ENCODE measurements around the gene PAM16.
"Not testable (repeated sequence)": the region's sequence is repeated elsewhere in the genome, so short reads cannot be mapped to it uniquely, and the experiment has no call there.

Gene PAM16

GRCh38 chr16:4350787-4351659 lies at the start of gene PAM16:
PAM16 (minus strand) TSS chr16:4351321; CDS start chr16:4351234, 87 bp downstream.
- Histone ChIP-seq H3K36me3 (ENCODE audit: control insufficient read depth, insufficient read depth, low read length) (peaks cover 22% of the 10 kb centered on the region), H3K4me1 (ENCODE audit: control insufficient read depth, insufficient read depth, low read length) (no peaks in the 10 kb centered on the region)

DNA sequence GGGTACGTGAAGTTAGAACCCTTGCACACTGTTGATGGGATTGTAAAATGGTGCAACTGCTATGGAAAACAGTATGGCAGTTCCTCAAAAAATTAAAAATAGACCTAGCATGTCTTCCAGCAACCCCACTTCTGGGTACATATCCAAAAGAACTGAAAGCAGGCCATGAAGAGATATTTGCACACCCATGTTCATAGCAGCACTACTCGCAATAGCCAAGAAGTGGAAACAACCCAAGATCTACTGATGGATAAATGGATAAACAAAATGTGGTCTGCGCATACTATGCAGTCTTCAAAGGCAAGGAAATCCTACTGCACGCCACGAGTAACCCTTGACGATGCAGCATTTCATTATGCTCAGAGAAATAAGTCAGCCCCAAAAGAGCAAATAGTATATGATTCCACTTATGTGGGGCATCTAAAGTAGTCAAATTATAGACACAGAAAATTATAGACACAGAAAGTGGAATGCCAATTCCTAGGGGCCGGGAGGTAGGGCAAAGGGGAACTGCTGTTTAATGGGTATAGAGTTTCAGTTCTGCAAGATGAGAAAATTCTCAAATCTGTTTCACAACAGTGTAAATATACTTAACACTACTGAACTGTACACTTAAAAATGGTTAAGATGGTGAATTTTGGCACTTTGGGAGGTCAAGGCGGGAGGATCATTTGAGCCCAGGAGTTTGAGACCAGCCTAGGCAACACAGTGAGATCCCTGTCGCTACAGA lies 48.0 kb upstream of the PAM16 start:
- Histone ChIP-seq H3K27ac (ENCODE audit: low read depth, low read length) (no peak overlapping the region), H3K27me3 (ENCODE audit: control insufficient read depth, insufficient read depth, low read length) (no peaks in the 10 kb centered on the region), H3K4me1 (ENCODE audit: control insufficient read depth, insufficient read depth, low read length) (no peaks in the 10 kb centered on the region), H3K4me3 (ENCODE audit: low read depth, low read length) (no peak overlapping the region), H3K36me3 (ENCODE audit: control insufficient read depth, insufficient read depth, low read length) (peaks cover 2% of the 10 kb centered on the region; the same call in 1 of the 2 replicates), H3K9me3 (ENCODE audit: control insufficient read depth, insufficient read depth, low read length) (no peaks in the 10 kb centered on the region), H3K9ac (ENCODE audit: low read depth, low read length) (no peak overlapping the region)

More at GRCh38 chr16:4350787-4351659, at the start of gene PAM16:
- no peaks in the 10 kb centered on the region for H3K27me3 ChIP-seq (ENCODE audit: control insufficient read depth, insufficient read depth, low read length)
- peak within 1 kb of the TSS; percentile 74 for H3K9ac ChIP-seq (ENCODE audit: low read depth, low read length)
- peak within 1 kb of the TSS; percentile 89 for H3K27ac ChIP-seq (ENCODE audit: low read depth, low read length)
- no peaks in the 10 kb centered on the region for H3K9me3 ChIP-seq (ENCODE audit: control insufficient read depth, insufficient read depth, low read length)
- H3K4me3 ChIP-seq (ENCODE audit: low read depth, low read length) = peak within 1 kb of the TSS; percentile 84

- peaks cover 26% of the 10 kb centered on the region for H3K4me1 ChIP-seq (ENCODE audit: control insufficient read depth, insufficient read depth, low read length)
- H3K27ac ChIP-seq (ENCODE audit: low read depth, low read length) = no peak overlapping the region
These were observed 44.1 kb upstream of the PAM16 start for GRCh38 chr16:4395055-4395726.

DNA sequence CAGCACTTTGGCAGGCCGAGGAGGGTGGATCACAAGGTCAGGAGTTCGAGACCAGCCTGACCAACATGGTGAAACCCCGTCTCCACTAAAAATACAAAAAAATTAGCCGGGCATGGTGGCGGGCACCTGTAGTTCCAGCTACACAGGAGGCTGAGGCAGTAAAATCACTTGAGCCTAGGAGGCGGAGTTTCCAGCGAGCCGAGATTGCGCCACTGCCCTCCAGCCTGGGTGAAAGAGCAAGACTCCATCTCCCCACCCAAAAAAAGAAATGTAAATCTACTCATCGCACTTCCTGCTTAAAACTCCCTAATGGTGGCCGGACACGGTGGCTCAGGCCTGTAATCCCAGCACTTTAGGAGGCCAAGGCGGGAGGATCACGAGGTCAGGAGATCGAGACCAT lies 42.7 kb upstream of the PAM16 start:
- H3K27ac ChIP-seq (ENCODE audit: low read depth, low read length) = peak overlapping the region; percentile 97
- not testable (repeated sequence) for H3K9ac ChIP-seq (ENCODE audit: low read depth, low read length); H3K27me3 ChIP-seq (ENCODE audit: control insufficient read depth, insufficient read depth, low read length); H3K36me3 ChIP-seq (ENCODE audit: control insufficient read depth, insufficient read depth, low read length); H3K4me3 ChIP-seq (ENCODE audit: low read depth, low read length); H3K9me3 ChIP-seq (ENCODE audit: control insufficient read depth, insufficient read depth, low read length)
- peaks cover 39% of the 10 kb centered on the region for H3K4me1 ChIP-seq (ENCODE audit: control insufficient read depth, insufficient read depth, low read length)

More at GRCh38 chr16:4395055-4395726, 44.1 kb upstream of the PAM16 start:
- H3K9ac ChIP-seq (ENCODE audit: low read depth, low read length) = no peak overlapping the region
- no peaks in the 10 kb centered on the region for H3K27me3 ChIP-seq (ENCODE audit: control insufficient read depth, insufficient read depth, low read length)
- H3K36me3 ChIP-seq (ENCODE audit: control insufficient read depth, insufficient read depth, low read length) = peaks cover 2% of the 10 kb centered on the region; the same call in 1 of the 2 replicates
- no peaks in the 10 kb centered on the region for H3K9me3 ChIP-seq (ENCODE audit: control insufficient read depth, insufficient read depth, low read length)
- no peak overlapping the region for H3K4me3 ChIP-seq (ENCODE audit: low read depth, low read length)

- peaks cover 2% of the 10 kb centered on the region; the same call in 1 of the 2 replicates for H3K36me3 ChIP-seq (ENCODE audit: control insufficient read depth, insufficient read depth, low read length)
- peak overlapping the region; percentile 97 for H3K27ac ChIP-seq (ENCODE audit: low read depth, low read length)
- H3K4me1 ChIP-seq (ENCODE audit: control insufficient read depth, insufficient read depth, low read length) = peaks cover 45% of the 10 kb centered on the region
- 0 out of 2 replicates have a peak overlapping the region, but pooled peaks have one; percentile 16 for H3K4me3 ChIP-seq (ENCODE audit: low read depth, low read length)
- H3K9ac ChIP-seq (ENCODE audit: low read depth, low read length) = peak overlapping the region; percentile 70
- no peaks in the 10 kb centered on the region for H3K9me3 ChIP-seq (ENCODE audit: control insufficient read depth, insufficient read depth, low read length)
- H3K27me3 ChIP-seq (ENCODE audit: control insufficient read depth, insufficient read depth, low read length) = no peaks in the 10 kb centered on the region
These were observed 42.1 kb upstream of the PAM16 start for GRCh38 chr16:4393240-4393600.

DNA sequence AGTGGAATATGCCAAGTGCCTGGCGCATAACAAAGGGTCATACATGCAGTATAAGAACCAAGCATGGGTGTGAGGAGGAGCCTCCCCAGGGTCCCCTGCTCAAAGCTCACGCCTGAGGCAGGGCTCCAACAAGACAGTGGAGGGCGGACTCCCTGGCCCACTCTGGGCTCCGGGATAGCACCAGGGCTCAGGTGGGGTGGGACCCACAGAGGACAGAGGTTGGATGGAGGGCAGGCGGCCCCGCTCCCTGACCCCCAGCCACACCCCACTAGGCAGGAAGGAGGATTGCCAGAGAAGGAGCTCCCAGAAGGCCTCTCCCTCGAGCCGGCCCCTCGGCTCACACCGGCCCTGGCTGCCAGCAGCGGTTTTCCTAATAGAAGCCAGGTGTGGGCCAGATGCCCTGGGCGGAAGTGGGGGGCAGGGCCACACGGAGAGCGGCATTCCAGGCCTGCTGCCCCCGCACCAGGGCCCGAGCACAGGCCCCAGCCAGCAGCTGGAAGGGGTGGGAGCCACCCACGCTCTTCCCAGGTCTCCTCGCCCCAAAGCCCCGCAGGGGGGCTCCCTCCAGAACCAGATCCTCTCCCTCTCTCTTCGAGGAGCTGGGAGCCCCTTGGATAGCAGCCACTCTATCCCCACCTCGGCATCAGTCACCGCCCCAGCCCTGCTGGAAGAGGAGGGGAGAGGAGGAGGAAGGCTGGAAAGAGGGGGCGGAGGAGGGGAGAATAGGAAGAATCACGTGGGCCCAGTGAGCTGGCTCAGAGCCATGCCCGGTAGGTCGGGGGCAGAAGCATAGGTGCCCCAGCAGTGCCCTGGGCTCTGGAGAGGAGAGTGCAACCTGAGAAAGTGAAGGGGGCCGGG lies 41.5 kb upstream of the PAM16 start:
- H3K4me3 ChIP-seq (ENCODE audit: low read depth, low read length) = peak overlapping the region; percentile 16; the same call in 1 of the 2 replicates
- H3K27me3 ChIP-seq (ENCODE audit: control insufficient read depth, insufficient read depth, low read length) = no peaks in the 10 kb centered on the region
- peaks cover 45% of the 10 kb centered on the region for H3K4me1 ChIP-seq (ENCODE audit: control insufficient read depth, insufficient read depth, low read length)
- peaks cover 2% of the 10 kb centered on the region; the same call in 1 of the 2 replicates for H3K36me3 ChIP-seq (ENCODE audit: control insufficient read depth, insufficient read depth, low read length)
- H3K9me3 ChIP-seq (ENCODE audit: control insufficient read depth, insufficient read depth, low read length) = no peaks in the 10 kb centered on the region
- H3K27ac ChIP-seq (ENCODE audit: low read depth, low read length) = peak overlapping the region; percentile 97
- H3K9ac ChIP-seq (ENCODE audit: low read depth, low read length) = peak overlapping the region; percentile 70

GRCh38 chr16:4391631-4392381 lies 40.7 kb upstream of the PAM16 start:
- Histone ChIP-seq H3K27me3 (ENCODE audit: control insufficient read depth, insufficient read depth, low read length) (no peaks in the 10 kb centered on the region), H3K9me3 (ENCODE audit: control insufficient read depth, insufficient read depth, low read length) (no peaks in the 10 kb centered on the region), H3K36me3 (ENCODE audit: control insufficient read depth, insufficient read depth, low read length) (peaks cover 2% of the 10 kb centered on the region; the same call in 1 of the 2 replicates), H3K4me1 (ENCODE audit: control insufficient read depth, insufficient read depth, low read length) (peaks cover 45% of the 10 kb centered on the region), H3K4me3 (ENCODE audit: low read depth, low read length) (no peak overlapping the region), H3K27ac (ENCODE audit: low read depth, low read length) (peak overlapping the region; percentile 97), H3K9ac (ENCODE audit: low read depth, low read length) (0 out of 2 replicates have a peak overlapping the region, but pooled peaks have one; percentile 70)

DNA sequence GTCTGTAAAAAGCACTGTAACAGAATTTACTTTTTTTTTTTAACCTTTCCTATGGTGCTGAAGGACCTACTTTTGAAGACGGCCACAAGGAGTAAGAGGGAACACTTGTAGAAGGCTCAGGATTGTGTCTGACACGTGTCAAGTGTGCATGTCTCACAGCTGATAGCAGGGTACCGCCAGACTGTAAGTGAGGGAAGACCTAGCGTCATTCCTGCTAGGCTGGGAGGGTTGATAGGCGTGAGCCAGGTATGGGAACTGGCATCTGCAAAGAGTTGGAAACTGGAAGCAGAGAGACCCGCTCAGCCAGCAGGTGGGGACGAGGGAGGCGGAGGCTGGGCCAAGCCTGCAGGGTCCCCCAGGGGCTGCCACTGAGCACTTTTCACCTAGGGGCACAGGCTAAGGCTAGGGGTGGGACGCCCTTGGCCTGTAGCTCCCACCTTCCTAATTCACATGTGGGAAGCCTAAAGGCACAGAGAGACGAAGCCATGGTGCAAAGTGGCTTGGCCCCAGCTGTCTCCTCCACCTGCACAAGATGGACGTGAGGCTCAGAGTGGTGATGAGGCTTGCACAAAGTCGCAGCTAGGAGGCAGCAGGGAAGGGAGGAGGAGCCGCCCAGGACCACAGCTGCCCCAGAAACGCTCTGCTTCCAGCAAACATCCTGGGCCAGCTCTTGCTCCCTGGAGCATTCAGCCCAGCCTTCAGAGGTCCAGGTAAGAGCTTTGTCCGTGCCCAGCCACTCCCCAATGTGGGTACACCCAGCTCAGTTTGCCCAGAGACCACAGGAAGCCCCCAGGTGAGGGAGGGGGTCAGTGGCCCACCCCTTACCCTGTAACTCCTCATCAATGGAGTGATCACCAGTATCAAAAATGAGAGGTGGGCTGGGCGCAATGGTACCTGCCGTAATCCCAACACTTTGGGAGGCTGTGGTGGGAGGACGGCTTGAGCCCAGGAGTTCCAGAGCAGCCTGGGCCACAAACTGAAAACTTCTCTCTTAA lies 39.4 kb upstream of the PAM16 start:
- peak overlapping the region; percentile 14 for H3K27ac ChIP-seq (ENCODE audit: low read depth, low read length)
- H3K36me3 ChIP-seq (ENCODE audit: control insufficient read depth, insufficient read depth, low read length) = peaks cover 2% of the 10 kb centered on the region; the same call in 1 of the 2 replicates
- H3K4me1 ChIP-seq (ENCODE audit: control insufficient read depth, insufficient read depth, low read length) = peaks cover 45% of the 10 kb centered on the region
- no peak overlapping the region for H3K4me3 ChIP-seq (ENCODE audit: low read depth, low read length)
- H3K9me3 ChIP-seq (ENCODE audit: control insufficient read depth, insufficient read depth, low read length) = no peaks in the 10 kb centered on the region
- no peaks in the 10 kb centered on the region for H3K27me3 ChIP-seq (ENCODE audit: control insufficient read depth, insufficient read depth, low read length)
- H3K9ac ChIP-seq (ENCODE audit: low read depth, low read length) = no peak overlapping the region
